ENCODE results near the gene USP35. TPM values are rescaled to one million over a fixed set of nuclear protein-coding genes. Genes with fewer than 3 reads are reported as not detected.

The USP35 gene
- total and polyA plus RNA-seq, 2 donors (not counting 1 experiment from before 2014, with no cell fraction given): 4.6 to 13.0 TPM

GRCh38 chr11:78227921-78228320, 39.2 kb downstream of the USP35 start:
- H3K27ac ChIP-seq (ENCODE audit: insufficient read depth, low read length): no peak overlapping the region

GRCh38 chr11:78228467-78228866, 39.7 kb downstream of the USP35 start:
- TF ChIP-seq EZH2 (IDR thresholded peaks at IDR 0.05; ENCODE audit: low read length, missing control alignments) (no peak), CTCF (conservative IDR thresholded peaks at IDR 0.05 in 1 of 2, IDR thresholded peaks at IDR 0.05 in 1 of 2; ENCODE audit: low read depth in 1 of 2, low read length in 2 of 2) (peak; percentile 40 to 60)
- H3K9ac ChIP-seq (ENCODE audit: insufficient read depth, low read length): no peak overlapping the region
- H4K20me1 ChIP-seq (ENCODE audit: control insufficient read depth, extremely low read depth, insufficient read depth, low read length): no peaks in the 10 kb centered on the region
- H3K4me1 ChIP-seq (ENCODE audit: control insufficient read depth, extremely low read depth, insufficient read depth, low read length): no peaks in the 10 kb centered on the region
- H3K27me3 ChIP-seq (ENCODE audit: control insufficient read depth, insufficient read depth, low read length): no peaks in the 10 kb centered on the region
- no peak overlapping the region for H3K27ac ChIP-seq (ENCODE audit: insufficient read depth, low read length)
- DNase-seq (ENCODE audit: low read depth in 2 of 2): peak; percentile 41 to 65
- H2AFZ ChIP-seq (ENCODE audit: low read length): no peak overlapping the region
- H3K79me2 ChIP-seq (ENCODE audit: control insufficient read depth, insufficient read depth, low read length): no peaks in the 10 kb centered on the region
- H3K4me3 ChIP-seq (replicated peaks in 1 of 4; ENCODE audit: control extremely low read depth in 1 of 4, insufficient read depth in 1 of 4, low read depth in 3 of 4, low read length in 4 of 4): no peak overlapping the region
- no peaks in the 10 kb centered on the region for H3K9me3 ChIP-seq (ENCODE audit: control insufficient read depth, insufficient read depth, low read depth, low read length)
- peaks cover 2% of the 10 kb centered on the region for H3K36me3 ChIP-seq (ENCODE audit: control insufficient read depth, insufficient read depth, low read length)
- H3K4me2 ChIP-seq (ENCODE audit: extremely low read depth, insufficient read depth, low read length): no peak overlapping the region

More at GRCh38 chr11:78227921-78228320, 39.2 kb downstream of the USP35 start:
- Histone ChIP-seq H2AFZ (ENCODE audit: low read length) (no peak overlapping the region), H4K20me1 (ENCODE audit: control insufficient read depth, extremely low read depth, insufficient read depth, low read length) (no peaks in the 10 kb centered on the region), H3K9me3 (ENCODE audit: control insufficient read depth, insufficient read depth, low read depth, low read length) (no peaks in the 10 kb centered on the region), H3K4me2 (ENCODE audit: extremely low read depth, insufficient read depth, low read length) (no peak overlapping the region), H3K27me3 (ENCODE audit: control insufficient read depth, insufficient read depth, low read length) (no peaks in the 10 kb centered on the region), H3K4me1 (ENCODE audit: control insufficient read depth, extremely low read depth, insufficient read depth, low read length) (no peaks in the 10 kb centered on the region), H3K79me2 (ENCODE audit: control insufficient read depth, insufficient read depth, low read length) (no peaks in the 10 kb centered on the region), H3K36me3 (ENCODE audit: control insufficient read depth, insufficient read depth, low read length) (peaks cover 2% of the 10 kb centered on the region), H3K4me3 (replicated peaks in 1 of 4; ENCODE audit: control extremely low read depth in 1 of 4, insufficient read depth in 1 of 4, low read depth in 3 of 4, low read length in 4 of 4) (no peak overlapping the region), H3K9ac (ENCODE audit: insufficient read depth, low read length) (no peak overlapping the region)
- DNase-seq (ENCODE audit: low read depth in 2 of 2): no peak
- TF ChIP-seq CTCF (conservative IDR thresholded peaks at IDR 0.05 in 1 of 2, IDR thresholded peaks at IDR 0.05 in 1 of 2; ENCODE audit: low read depth in 1 of 2, low read length in 2 of 2): no peak
- TF ChIP-seq EZH2 (IDR thresholded peaks at IDR 0.05; ENCODE audit: low read length, missing control alignments): no peak

GRCh38 chr11:78229106-78229505, 40.4 kb downstream of the USP35 start:
- H3K9ac ChIP-seq (ENCODE audit: insufficient read depth, low read length): no peak overlapping the region
- H3K27ac ChIP-seq (ENCODE audit: insufficient read depth, low read length): no peak overlapping the region
- no peak overlapping the region for H2AFZ ChIP-seq (ENCODE audit: low read length)
- no peaks in the 10 kb centered on the region for H3K4me1 ChIP-seq (ENCODE audit: control insufficient read depth, extremely low read depth, insufficient read depth, low read length)
- peaks cover 2% of the 10 kb centered on the region for H3K36me3 ChIP-seq (ENCODE audit: control insufficient read depth, insufficient read depth, low read length)
- H3K4me2 ChIP-seq (ENCODE audit: extremely low read depth, insufficient read depth, low read length): no peak overlapping the region
- no peaks in the 10 kb centered on the region for H3K27me3 ChIP-seq (ENCODE audit: control insufficient read depth, insufficient read depth, low read length)
- H4K20me1 ChIP-seq (ENCODE audit: control insufficient read depth, extremely low read depth, insufficient read depth, low read length): no peaks in the 10 kb centered on the region
- TF ChIP-seq CTCF (conservative IDR thresholded peaks at IDR 0.05 in 1 of 2, IDR thresholded peaks at IDR 0.05 in 1 of 2; ENCODE audit: low read depth in 1 of 2, low read length in 2 of 2) (no peak), EZH2 (IDR thresholded peaks at IDR 0.05; ENCODE audit: low read length, missing control alignments) (no peak)
- H3K79me2 ChIP-seq (ENCODE audit: control insufficient read depth, insufficient read depth, low read length): no peaks in the 10 kb centered on the region
- no peaks in the 10 kb centered on the region for H3K9me3 ChIP-seq (ENCODE audit: control insufficient read depth, insufficient read depth, low read depth, low read length)
- DNase-seq (ENCODE audit: low read depth in 2 of 2): no peak
- H3K4me3 ChIP-seq (replicated peaks in 1 of 4; ENCODE audit: control extremely low read depth in 1 of 4, insufficient read depth in 1 of 4, low read depth in 3 of 4, low read length in 4 of 4): no peak overlapping the region

Data from fibroblast of lung (primary cell).